Measurements from ENCODE around the gene RABEP2.

DNA sequence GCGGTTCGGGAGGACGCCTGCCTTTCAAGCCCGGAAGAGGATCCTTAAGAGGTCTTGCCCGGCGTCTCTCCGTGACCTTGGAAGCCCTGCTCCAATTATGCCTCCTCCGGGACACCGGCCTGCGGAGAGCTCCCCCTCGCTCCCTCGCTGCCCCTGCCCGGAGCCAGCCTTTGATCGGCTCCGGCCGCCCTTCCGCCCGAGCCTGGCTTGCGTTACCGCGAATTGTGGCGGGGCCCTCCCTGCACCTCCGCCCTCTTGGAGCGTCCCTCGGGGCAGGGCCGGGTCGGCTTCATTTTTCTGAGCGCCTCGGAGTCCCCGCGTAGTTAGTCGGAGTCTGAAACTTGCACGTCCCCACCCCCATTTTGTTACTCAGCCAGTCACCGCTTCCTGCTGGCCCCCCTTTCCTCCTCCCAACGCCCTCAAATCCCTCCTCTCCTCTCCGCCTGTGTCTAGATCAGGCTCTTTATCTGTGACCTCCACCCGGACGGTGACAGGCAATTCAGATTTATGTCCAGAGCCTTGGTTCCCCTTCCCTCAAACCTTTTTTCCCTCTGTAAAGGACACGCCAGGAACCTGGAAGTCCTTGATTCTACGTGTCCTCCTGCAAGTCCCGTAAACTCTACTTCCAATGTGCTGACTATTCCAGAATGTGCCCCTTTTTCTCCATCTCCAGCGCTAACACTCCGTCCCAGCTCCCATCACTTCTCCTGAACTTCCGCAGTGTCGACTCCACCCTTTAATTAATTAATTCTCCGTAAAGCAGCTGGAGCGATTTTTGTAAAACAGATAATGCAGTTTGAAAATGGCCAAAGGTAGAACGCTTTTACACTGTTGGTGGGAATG, 569 bp upstream of the RABEP2 start:
- TF ChIP-seq, protein P1, sequence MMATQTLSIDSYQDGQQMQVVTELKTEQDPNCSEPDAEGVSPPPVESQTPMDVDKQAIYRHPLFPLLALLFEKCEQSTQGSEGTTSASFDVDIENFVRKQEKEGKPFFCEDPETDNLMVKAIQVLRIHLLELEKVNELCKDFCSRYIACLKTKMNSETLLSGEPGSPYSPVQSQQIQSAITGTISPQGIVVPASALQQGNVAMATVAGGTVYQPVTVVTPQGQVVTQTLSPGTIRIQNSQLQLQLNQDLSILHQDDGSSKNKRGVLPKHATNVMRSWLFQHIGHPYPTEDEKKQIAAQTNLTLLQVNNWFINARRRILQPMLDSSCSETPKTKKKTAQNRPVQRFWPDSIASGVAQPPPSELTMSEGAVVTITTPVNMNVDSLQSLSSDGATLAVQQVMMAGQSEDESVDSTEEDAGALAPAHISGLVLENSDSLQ (IDR thresholded peaks at IDR 0.05), result peak; percentile 87
- TF ChIP-seq FOXA1 (IDR thresholded peaks at IDR 0.05), result no peak
- no peak for TF ChIP-seq ARNT (IDR thresholded peaks at IDR 0.05)
- no peak for TF ChIP-seq SUZ12 (IDR thresholded peaks at IDR 0.05)
- no peak for TF ChIP-seq SP1 (IDR thresholded peaks at IDR 0.05)
- TF ChIP-seq BHLHE40 (IDR thresholded peaks at IDR 0.05; ENCODE audit: borderline replicate concordance), result no peak
- no peak for TF ChIP-seq CTBP1 (IDR thresholded peaks at IDR 0.05; ENCODE audit: borderline replicate concordance)
